ENCODE measurements around the gene YJEFN3.

GRCh38 chr19:19581391-19581790, 52.7 kb downstream of the YJEFN3 start:
- TF ChIP-seq, protein P1, sequence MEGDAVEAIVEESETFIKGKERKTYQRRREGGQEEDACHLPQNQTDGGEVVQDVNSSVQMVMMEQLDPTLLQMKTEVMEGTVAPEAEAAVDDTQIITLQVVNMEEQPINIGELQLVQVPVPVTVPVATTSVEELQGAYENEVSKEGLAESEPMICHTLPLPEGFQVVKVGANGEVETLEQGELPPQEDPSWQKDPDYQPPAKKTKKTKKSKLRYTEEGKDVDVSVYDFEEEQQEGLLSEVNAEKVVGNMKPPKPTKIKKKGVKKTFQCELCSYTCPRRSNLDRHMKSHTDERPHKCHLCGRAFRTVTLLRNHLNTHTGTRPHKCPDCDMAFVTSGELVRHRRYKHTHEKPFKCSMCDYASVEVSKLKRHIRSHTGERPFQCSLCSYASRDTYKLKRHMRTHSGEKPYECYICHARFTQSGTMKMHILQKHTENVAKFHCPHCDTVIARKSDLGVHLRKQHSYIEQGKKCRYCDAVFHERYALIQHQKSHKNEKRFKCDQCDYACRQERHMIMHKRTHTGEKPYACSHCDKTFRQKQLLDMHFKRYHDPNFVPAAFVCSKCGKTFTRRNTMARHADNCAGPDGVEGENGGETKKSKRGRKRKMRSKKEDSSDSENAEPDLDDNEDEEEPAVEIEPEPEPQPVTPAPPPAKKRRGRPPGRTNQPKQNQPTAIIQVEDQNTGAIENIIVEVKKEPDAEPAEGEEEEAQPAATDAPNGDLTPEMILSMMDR (IDR thresholded peaks at IDR 0.05; ENCODE audit: low read depth, low read length) = no peak
- TF ChIP-seq EZH2phosphoT487 (IDR thresholded peaks at IDR 0.05; ENCODE audit: low read depth) = no peak
